Measurements from ENCODE around the gene TM2D3. TPM values are rescaled to one million over a fixed set of nuclear protein-coding genes. Genes with fewer than 3 reads are reported as not detected.
A peak's percentile ranks its signal among the peaks of the same experiment; 100 is the strongest.

TM2D3 gene
- total RNA-seq, 1 experiment from 2014 or later: 18.4 TPM

- no peaks in the 10 kb centered on the region for H4K20me1 ChIP-seq (ENCODE audit: low read length)
- no peak overlapping the region for H2AFZ ChIP-seq (ENCODE audit: low read length)
- H3K9ac ChIP-seq (ENCODE audit: low read length): no peak overlapping the region
- no peak overlapping the region for H3K4me3 ChIP-seq (ENCODE audit: low read length)
- H3K4me2 ChIP-seq (ENCODE audit: low read length): no peak overlapping the region
- TF ChIP-seq EZH2 (IDR thresholded peaks at IDR 0.05; ENCODE audit: low read length, unreplicated experiment) (no peak), EZH2phosphoT487 (IDR thresholded peaks at IDR 0.05; ENCODE audit: borderline replicate concordance, low read length) (no peak), CTCF (conservative IDR thresholded peaks at IDR 0.05; ENCODE audit: low read depth, low read length) (no peak)
- H3K27ac ChIP-seq (ENCODE audit: low read length): no peak overlapping the region
- BruUV-seq (replicated peaks): no TSS peak
- ChIA-PET CTCF (no interaction called here), POLR2A (ENCODE audit: unreplicated experiment) (no interaction called here)
- no peaks in the 10 kb centered on the region for H3K27me3 ChIP-seq (ENCODE audit: low read length)
- H3K9me3 ChIP-seq (ENCODE audit: low read length): no peaks in the 10 kb centered on the region
- H3F3A ChIP-seq (ENCODE audit: low read length, unreplicated experiment): no peaks in the 10 kb centered on the region
- no peaks in the 10 kb centered on the region for H3K36me3 ChIP-seq (ENCODE audit: low read depth, low read length)
- DNase-seq (no peak), ATAC-seq (no peak)
- peaks cover 12% of the 10 kb centered on the region for H3K4me1 ChIP-seq (ENCODE audit: insufficient read depth, low read length)
- intact Hi-C loops (cut with micrococcal nuclease): no loop called here
- H3K9me2 ChIP-seq (replicated peaks; ENCODE audit: low read length): no peaks in the 10 kb centered on the region
- no peaks in the 10 kb centered on the region for H3K79me2 ChIP-seq (ENCODE audit: low read length)
These were observed 37.4 kb downstream of the TM2D3 start for GRCh38 chr15:101614761-101615160.

- no peaks in the 10 kb centered on the region for H3K9me3 ChIP-seq (ENCODE audit: low read length)
- no peaks in the 10 kb centered on the region for H3F3A ChIP-seq (ENCODE audit: low read length, unreplicated experiment)
- no peaks in the 10 kb centered on the region for H3K36me3 ChIP-seq (ENCODE audit: low read depth, low read length)
- no peaks in the 10 kb centered on the region for H3K79me2 ChIP-seq (ENCODE audit: low read length)
- no peak for DNase-seq
- no peak overlapping the region for H2AFZ ChIP-seq (ENCODE audit: low read length)
- H3K4me1 ChIP-seq (ENCODE audit: insufficient read depth, low read length): peaks cover 12% of the 10 kb centered on the region
- intact Hi-C loops (cut with micrococcal nuclease): no loop called here
- ATAC-seq: no peak
- TF ChIP-seq EZH2phosphoT487 (IDR thresholded peaks at IDR 0.05; ENCODE audit: borderline replicate concordance, low read length) (no peak), EZH2 (IDR thresholded peaks at IDR 0.05; ENCODE audit: low read length, unreplicated experiment) (no peak), CTCF (conservative IDR thresholded peaks at IDR 0.05; ENCODE audit: low read depth, low read length) (no peak)
- H3K4me3 ChIP-seq (ENCODE audit: low read length): no peak overlapping the region
- no peak overlapping the region for H3K27ac ChIP-seq (ENCODE audit: low read length)
- H4K20me1 ChIP-seq (ENCODE audit: low read length): no peaks in the 10 kb centered on the region
- POLR2A ChIA-PET (ENCODE audit: unreplicated experiment): no interaction called here
- no peak overlapping the region for H3K9ac ChIP-seq (ENCODE audit: low read length)
- H3K4me2 ChIP-seq (ENCODE audit: low read length): no peak overlapping the region
- BruUV-seq (replicated peaks): no TSS peak
- CTCF ChIA-PET: no interaction called here
- H3K27me3 ChIP-seq (ENCODE audit: low read length): no peaks in the 10 kb centered on the region
- H3K9me2 ChIP-seq (replicated peaks; ENCODE audit: low read length): no peaks in the 10 kb centered on the region
These were observed 38.1 kb downstream of the TM2D3 start for GRCh38 chr15:101614001-101614585.

DNA sequence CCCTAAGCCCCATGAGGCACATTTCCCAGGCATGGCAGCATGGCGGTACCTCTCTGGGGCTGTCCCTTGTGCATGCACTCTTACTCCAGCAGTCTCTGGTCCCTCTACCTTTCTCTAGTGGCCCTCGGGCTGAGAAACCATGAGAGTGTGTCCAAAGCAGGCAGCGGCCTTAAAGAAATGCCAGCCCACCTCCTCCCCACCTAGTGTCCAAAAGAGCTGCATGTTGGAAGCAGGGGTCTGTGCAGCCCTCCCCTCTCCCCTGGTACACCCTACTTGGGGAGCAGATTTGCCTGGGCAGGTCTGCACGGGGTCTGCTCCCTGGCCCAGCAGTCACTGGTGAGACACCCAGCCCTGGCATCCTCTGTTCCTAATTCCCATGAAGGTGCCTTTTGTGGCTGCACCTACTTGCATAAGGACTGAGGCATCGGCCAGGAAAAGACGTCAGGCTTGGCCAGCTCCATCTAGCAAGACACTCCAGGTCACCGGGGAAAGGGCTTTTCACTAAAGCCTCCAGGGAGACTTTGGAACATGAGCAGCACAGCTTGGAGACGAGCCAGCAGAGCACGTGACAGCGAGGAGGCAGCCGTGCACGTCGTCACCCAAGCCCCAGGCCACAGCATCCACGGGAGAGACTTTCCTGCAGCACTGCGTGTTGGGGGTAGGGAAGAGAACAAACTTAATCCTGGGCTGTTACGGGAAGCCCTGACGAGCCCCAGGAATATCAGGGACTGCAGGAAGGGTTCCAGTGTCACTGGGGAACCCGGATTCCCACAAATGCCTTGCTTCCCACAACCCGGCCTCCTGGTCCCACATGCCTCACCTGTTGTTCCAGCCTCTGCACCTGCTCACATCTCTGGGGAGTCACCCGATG is 38.8 kb downstream of the TM2D3 start:
- CTCF ChIA-PET: no interaction called here
- BruUV-seq (replicated peaks): no TSS peak
- H3K79me2 ChIP-seq (ENCODE audit: low read length): no peaks in the 10 kb centered on the region
- no peak overlapping the region for H3K9ac ChIP-seq (ENCODE audit: low read length)
- POLR2A ChIA-PET (ENCODE audit: unreplicated experiment): no interaction called here
- no peak overlapping the region for H3K27ac ChIP-seq (ENCODE audit: low read length)
- intact Hi-C loops (cut with micrococcal nuclease): no loop called here
- H3K4me3 ChIP-seq (ENCODE audit: low read length): no peak overlapping the region
- H3K9me2 ChIP-seq (replicated peaks; ENCODE audit: low read length): no peaks in the 10 kb centered on the region
- DNase-seq (peak; percentile 10), ATAC-seq (no peak)
- H3K4me1 ChIP-seq (ENCODE audit: insufficient read depth, low read length): peaks cover 12% of the 10 kb centered on the region
- H3F3A ChIP-seq (ENCODE audit: low read length, unreplicated experiment): no peaks in the 10 kb centered on the region
- H3K27me3 ChIP-seq (ENCODE audit: low read length): no peaks in the 10 kb centered on the region
- no peaks in the 10 kb centered on the region for H3K9me3 ChIP-seq (ENCODE audit: low read length)
- H3K36me3 ChIP-seq (ENCODE audit: low read depth, low read length): no peaks in the 10 kb centered on the region
- no peak for TF ChIP-seq EZH2 (IDR thresholded peaks at IDR 0.05; ENCODE audit: low read length, unreplicated experiment)
- TF ChIP-seq CTCF (conservative IDR thresholded peaks at IDR 0.05; ENCODE audit: low read depth, low read length): no peak
- no peak for TF ChIP-seq EZH2phosphoT487 (IDR thresholded peaks at IDR 0.05; ENCODE audit: borderline replicate concordance, low read length)
- no peaks in the 10 kb centered on the region for H4K20me1 ChIP-seq (ENCODE audit: low read length)
- H3K4me2 ChIP-seq (ENCODE audit: low read length): no peak overlapping the region
- H2AFZ ChIP-seq (ENCODE audit: low read length): no peak overlapping the region
